HepG2 (cell line): Measurements from ENCODE around the gene RGS6.

Experiments used
- ARID4A ChIP-seq: sonication (generic); formaldehyde crosslinking; IDR thresholded peaks from 2 replicates; pipeline ENCODE4 v1.5.0; 2020; ENCODE audit warnings: mild to moderate bottlenecking, missing genetic modification reagents, borderline replicate concordance
- CEBPB ChIP-seq: IDR thresholded peaks from 2 replicates; pipeline ENCODE4 v1.6.1; 2011; ENCODE audit warnings: low read depth, low read length, improper control_type of control experiment, borderline replicate concordance
- CTCF ChIP-seq: sonication (generic); formaldehyde crosslinking; IDR thresholded peaks from 2 replicates; pipeline ENCODE4 v1.5.0; 2020; ENCODE audit warnings: mild to moderate bottlenecking, missing genetic modification reagents, moderate library complexity
- HDAC2 ChIP-seq: sonication (generic); formaldehyde crosslinking; IDR thresholded peaks from 2 replicates; pipeline ENCODE4 v1.4.0; 2020; ENCODE audit warnings: missing genetic modification reagents
- KDM5A ChIP-seq: fragments of 200-600 bp; sonication (generic); IDR thresholded peaks from 2 replicates; pipeline ENCODE4 v1.7.0; 2018; ENCODE audit warnings: antibody characterized with exemption, mild to moderate bottlenecking, low read length, borderline replicate concordance
- PREB ChIP-seq: sonication (generic); formaldehyde crosslinking; IDR thresholded peaks from 2 replicates; pipeline ENCODE4 v1.4.0; 2020; ENCODE audit warnings: missing genetic modification reagents
- REST ChIP-seq, 2 experiments: IDR thresholded peaks; 2 replicates each; pipeline ENCODE4 v1.6.1; 2011 to 2012; ENCODE audit warnings: low read length in 2 of 2, borderline replicate concordance in 1 of 2, low read depth in 1 of 2, mild to moderate bottlenecking in 1 of 2, moderate library complexity in 1 of 2
- SP2 ChIP-seq: sonication (generic); formaldehyde crosslinking; IDR thresholded peaks from 2 replicates; pipeline ENCODE4 v1.5.1; 2020; ENCODE audit warnings: mild to moderate bottlenecking, missing genetic modification reagents

GRCh38 chr14:72560889-72561493 is 628.8 kb downstream of the RGS6 start:
- no peak for TF ChIP-seq SP2
- no peak for TF ChIP-seq ARID4A (CRISPR knock-in tag)
- TF ChIP-seq PREB (CRISPR knock-in tag): no peak
- TF ChIP-seq CTCF (CRISPR knock-in tag): no peak
- TF ChIP-seq HDAC2 (CRISPR knock-in tag): no peak
- TF ChIP-seq KDM5A: no peak
- no peak for TF ChIP-seq REST (IDR thresholded peaks at IDR 0.05; ENCODE audit: borderline replicate concordance in 1 of 2, low read depth in 1 of 2, low read length in 2 of 2)
- no peak for TF ChIP-seq CEBPB
